Mucosa of rectum (tissue), 2 donors: ENCODE measurements around the gene TECTA.

Experiments
- H3K27ac ChIP-seq, 2 donors: one replicate each; pipeline ENCODE4 v1.7.0; 2013; ENCODE audit warnings: inconsistent platforms in 2 of 2, low read depth in 2 of 2, low read length in 2 of 2
- H3K27me3 ChIP-seq, 2 donors: one replicate each; pipeline ENCODE4 v1.7.0; 2013; ENCODE audit warnings: low read length in 2 of 2; ENCODE audit not compliant: control insufficient read depth in 2 of 2, insufficient read depth in 2 of 2
- H3K36me3 ChIP-seq, 2 donors: one replicate each; pipeline ENCODE4 v1.7.0; 2013; ENCODE audit warnings: low read length in 2 of 2; ENCODE audit not compliant: control insufficient read depth in 2 of 2, insufficient read depth in 2 of 2
- H3K4me1 ChIP-seq, 2 donors: one replicate each; pipeline ENCODE4 v1.7.0; 2013; ENCODE audit warnings: low read length in 2 of 2, mild to moderate bottlenecking in 1 of 2; ENCODE audit not compliant: control insufficient read depth in 2 of 2, insufficient read depth in 2 of 2
- H3K4me3 ChIP-seq, 2 donors: one replicate each; pipeline ENCODE4 v1.7.0; 2013; ENCODE audit warnings: low read length in 2 of 2
- H3K9ac ChIP-seq, 2 donors: one replicate each; pipeline ENCODE4 v1.7.0; 2013; ENCODE audit warnings: low read length in 2 of 2, low read depth in 1 of 2, mild to moderate bottlenecking in 1 of 2
- H3K9me3 ChIP-seq, 2 donors: one replicate each; pipeline ENCODE4 v1.7.0; 2013; ENCODE audit warnings: low read length in 2 of 2; ENCODE audit not compliant: control insufficient read depth in 2 of 2
- donor health status: healthy.
- donor health status: Normal muscosa, but diverticular disease.

TECTA gene, protein sequence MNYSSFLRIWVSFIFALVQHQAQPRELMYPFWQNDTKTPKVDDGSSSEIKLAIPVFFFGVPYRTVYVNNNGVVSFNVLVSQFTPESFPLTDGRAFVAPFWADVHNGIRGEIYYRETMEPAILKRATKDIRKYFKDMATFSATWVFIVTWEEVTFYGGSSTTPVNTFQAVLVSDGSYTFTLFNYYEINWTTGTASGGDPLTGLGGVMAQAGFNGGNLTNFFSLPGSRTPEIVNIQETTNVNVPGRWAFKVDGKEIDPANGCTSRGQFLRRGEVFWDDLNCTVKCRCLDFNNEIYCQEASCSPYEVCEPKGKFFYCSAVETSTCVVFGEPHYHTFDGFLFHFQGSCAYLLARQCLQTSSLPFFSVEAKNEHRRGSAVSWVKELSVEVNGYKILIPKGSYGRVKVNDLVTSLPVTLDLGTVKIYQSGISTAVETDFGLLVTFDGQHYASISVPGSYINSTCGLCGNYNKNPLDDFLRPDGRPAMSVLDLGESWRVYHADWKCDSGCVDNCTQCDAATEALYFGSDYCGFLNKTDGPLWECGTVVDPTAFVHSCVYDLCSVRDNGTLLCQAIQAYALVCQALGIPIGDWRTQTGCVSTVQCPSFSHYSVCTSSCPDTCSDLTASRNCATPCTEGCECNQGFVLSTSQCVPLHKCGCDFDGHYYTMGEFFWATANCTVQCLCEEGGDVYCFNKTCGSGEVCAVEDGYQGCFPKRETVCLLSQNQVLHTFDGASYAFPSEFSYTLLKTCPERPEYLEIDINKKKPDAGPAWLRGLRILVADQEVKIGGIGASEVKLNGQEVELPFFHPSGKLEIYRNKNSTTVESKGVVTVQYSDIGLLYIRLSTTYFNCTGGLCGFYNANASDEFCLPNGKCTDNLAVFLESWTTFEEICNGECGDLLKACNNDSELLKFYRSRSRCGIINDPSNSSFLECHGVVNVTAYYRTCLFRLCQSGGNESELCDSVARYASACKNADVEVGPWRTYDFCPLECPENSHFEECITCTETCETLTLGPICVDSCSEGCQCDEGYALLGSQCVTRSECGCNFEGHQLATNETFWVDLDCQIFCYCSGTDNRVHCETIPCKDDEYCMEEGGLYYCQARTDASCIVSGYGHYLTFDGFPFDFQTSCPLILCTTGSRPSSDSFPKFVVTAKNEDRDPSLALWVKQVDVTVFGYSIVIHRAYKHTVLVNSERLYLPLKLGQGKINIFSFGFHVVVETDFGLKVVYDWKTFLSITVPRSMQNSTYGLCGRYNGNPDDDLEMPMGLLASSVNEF (N-terminal part only)

DNA sequence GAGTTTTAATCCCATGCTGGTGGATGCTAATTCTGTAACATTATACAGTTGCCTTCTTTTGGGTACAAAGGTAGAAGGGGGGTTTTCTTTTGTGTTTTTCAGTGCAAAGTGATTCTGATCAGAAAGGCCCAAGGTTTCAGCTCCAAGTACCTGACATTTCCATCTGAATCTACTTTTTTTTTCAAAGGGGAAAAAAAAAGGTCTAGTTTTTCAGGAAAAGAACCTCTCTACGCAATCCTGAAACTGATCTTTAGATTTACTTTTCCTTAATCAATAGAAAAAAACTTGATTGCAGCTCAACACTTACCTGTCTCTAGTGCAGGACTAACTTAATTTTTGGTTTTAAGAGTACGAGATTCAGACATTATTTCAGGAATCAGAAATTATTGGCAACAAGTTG, at the start of gene TECTA:
TSS of gene TECTA (plus strand) at position 301 of the 400 bp plus-strand sequence. CDS start 1,423 bp downstream, outside the sequence.
- Histone ChIP-seq H3K9ac (no peak within 1 kb of the TSS), H3K36me3 (no peaks in the 10 kb centered on the region), H3K9me3 (no peaks in the 10 kb centered on the region), H3K4me1 (no peaks in the 10 kb centered on the region), H3K4me3 (no peak within 1 kb of the TSS), H3K27me3 (no peaks in the 10 kb centered on the region), H3K27ac (no peak within 1 kb of the TSS)

GRCh38 chr11:121053244-121053643, 47.8 kb upstream of the TECTA start:
- peaks cover 18 to 26% of the 10 kb centered on the region in 2 donors for H3K36me3 ChIP-seq
- no peaks in the 10 kb centered on the region for H3K4me1 ChIP-seq
- H3K27me3 ChIP-seq = no peaks in the 10 kb centered on the region
- no peaks in the 10 kb centered on the region for H3K9me3 ChIP-seq
- no peak overlapping the region for H3K9ac ChIP-seq
- no peak overlapping the region for H3K27ac ChIP-seq
- no peak overlapping the region for H3K4me3 ChIP-seq

- Histone ChIP-seq H3K27me3 (no peaks in the 10 kb centered on the region), H3K9me3 (no peaks in the 10 kb centered on the region), H3K4me1 (no peaks in the 10 kb centered on the region), H3K36me3 (peaks cover 18 to 26% of the 10 kb centered on the region in 2 donors), H3K27ac (no peak overlapping the region), H3K9ac (no peak overlapping the region), H3K4me3 (no peak overlapping the region)
Measured at GRCh38 chr11:121054266-121054665, 46.8 kb upstream of the TECTA start.

DNA sequence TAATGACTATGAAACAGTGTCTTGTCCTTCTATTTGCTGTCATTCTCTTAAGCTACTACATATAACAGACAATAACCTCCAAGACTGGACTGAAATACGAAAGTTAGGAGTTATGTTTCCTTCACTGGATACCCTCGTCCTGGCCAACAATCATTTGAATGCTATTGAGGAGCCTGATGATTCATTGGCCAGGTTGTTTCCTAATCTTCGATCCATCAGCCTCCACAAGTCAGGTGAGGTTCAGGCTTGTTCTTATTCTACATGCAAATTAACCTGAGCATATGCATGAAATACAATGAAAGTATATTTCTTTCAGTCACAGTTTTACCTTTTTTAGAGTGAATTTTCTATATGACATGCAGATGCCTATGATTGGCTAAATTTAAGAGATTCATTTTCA, 46.0 kb upstream of the TECTA start:
- Histone ChIP-seq H3K4me3 (no peak overlapping the region), H3K9ac (no peak overlapping the region), H3K27me3 (no peaks in the 10 kb centered on the region), H3K4me1 (no peaks in the 10 kb centered on the region), H3K36me3 (peaks cover 18 to 26% of the 10 kb centered on the region in 2 donors), H3K9me3 (no peaks in the 10 kb centered on the region), H3K27ac (no peak overlapping the region)

- Histone ChIP-seq H3K4me3 (no peak overlapping the region), H3K4me1 (no peaks in the 10 kb centered on the region), H3K27ac (no peak overlapping the region), H3K27me3 (no peaks in the 10 kb centered on the region), H3K9ac (no peak overlapping the region), H3K9me3 (no peaks in the 10 kb centered on the region), H3K36me3 (peaks cover 21 to 35% of the 10 kb centered on the region in 2 donors)
Measured at GRCh38 chr11:121057922-121058321, 43.1 kb upstream of the TECTA start.

GRCh38 chr11:121058941-121059340, 42.1 kb upstream of the TECTA start:
- H3K4me1 ChIP-seq = no peaks in the 10 kb centered on the region
- H3K27ac ChIP-seq = no peak overlapping the region
- peaks cover 15 to 29% of the 10 kb centered on the region in 2 donors for H3K36me3 ChIP-seq
- H3K9ac ChIP-seq = no peak overlapping the region
- H3K9me3 ChIP-seq = no peaks in the 10 kb centered on the region
- no peaks in the 10 kb centered on the region for H3K27me3 ChIP-seq
- H3K4me3 ChIP-seq = no peak overlapping the region

GRCh38 chr11:121059605-121060004, 41.4 kb upstream of the TECTA start:
- Histone ChIP-seq H3K4me1 (no peaks in the 10 kb centered on the region), H3K36me3 (peaks cover 11 to 23% of the 10 kb centered on the region in 2 donors), H3K27ac (no peak overlapping the region), H3K4me3 (no peak overlapping the region), H3K27me3 (no peaks in the 10 kb centered on the region), H3K9me3 (no peaks in the 10 kb centered on the region), H3K9ac (no peak overlapping the region)

GRCh38 chr11:121063728-121064127, 37.3 kb upstream of the TECTA start:
- no peak overlapping the region for H3K4me3 ChIP-seq
- H3K4me1 ChIP-seq = peaks cover 9 to 17% of the 10 kb centered on the region in 2 donors
- no peak overlapping the region for H3K9ac ChIP-seq
- peaks cover 11 to 14% of the 10 kb centered on the region in 2 donors for H3K36me3 ChIP-seq
- H3K27me3 ChIP-seq = no peaks in the 10 kb centered on the region
- H3K9me3 ChIP-seq = no peaks in the 10 kb centered on the region
- H3K27ac ChIP-seq = no peak overlapping the region

GRCh38 chr11:121066623-121067022, 34.4 kb upstream of the TECTA start:
- Histone ChIP-seq H3K4me1 (peaks cover 9 to 20% of the 10 kb centered on the region in 2 donors), H3K4me3 (no peak overlapping the region), H3K9ac (no peak overlapping the region), H3K36me3 (peaks cover 7 to 8% of the 10 kb centered on the region in 2 donors), H3K9me3 (no peaks in the 10 kb centered on the region), H3K27ac (no peak overlapping the region), H3K27me3 (no peaks in the 10 kb centered on the region)
